ENCODE measurements around the gene RPS6KA5.

Gene RPS6KA5

DNA sequence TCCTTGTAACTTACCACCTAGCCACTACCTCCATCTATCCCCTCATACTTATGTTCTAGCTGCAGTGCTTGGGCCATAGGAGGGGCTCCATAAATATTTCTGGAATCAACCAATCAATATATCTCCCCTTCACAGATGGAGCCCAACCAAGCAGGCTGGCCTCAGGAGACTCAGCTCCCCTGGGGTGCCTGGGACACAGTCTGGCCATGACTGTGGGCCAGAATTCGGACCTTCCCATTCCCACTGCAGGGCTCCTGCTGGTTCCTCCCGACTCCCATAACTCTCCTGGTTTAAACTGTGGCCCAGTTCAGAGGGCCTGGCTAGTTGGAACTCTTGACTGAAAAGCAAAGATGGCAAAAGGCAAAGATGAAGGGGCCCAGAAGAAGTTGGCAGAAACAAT lies 257.2 kb downstream of the RPS6KA5 start:
- no peak for DNase-seq

DNA sequence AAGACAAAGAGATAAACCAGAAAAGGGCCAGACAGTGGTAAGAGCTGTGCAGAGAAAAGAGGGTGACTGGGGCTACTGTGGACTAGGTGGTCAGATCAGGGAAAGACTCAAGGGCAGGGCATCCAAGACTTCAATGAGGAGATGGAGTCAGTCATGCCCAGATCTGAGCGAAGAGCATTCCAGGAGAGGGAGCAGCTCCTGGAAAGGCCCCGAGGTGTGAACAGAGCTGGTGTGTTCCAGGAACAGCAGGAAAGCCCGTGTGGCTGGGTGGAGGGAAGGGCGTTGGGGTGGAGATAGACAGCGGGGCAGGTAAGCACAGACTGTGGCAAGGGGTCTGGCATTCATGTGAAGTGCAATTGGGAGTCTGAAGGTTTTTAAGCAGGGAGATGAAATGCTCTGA lies 261.0 kb downstream of the RPS6KA5 start:
- DNase-seq, result no peak

DNA sequence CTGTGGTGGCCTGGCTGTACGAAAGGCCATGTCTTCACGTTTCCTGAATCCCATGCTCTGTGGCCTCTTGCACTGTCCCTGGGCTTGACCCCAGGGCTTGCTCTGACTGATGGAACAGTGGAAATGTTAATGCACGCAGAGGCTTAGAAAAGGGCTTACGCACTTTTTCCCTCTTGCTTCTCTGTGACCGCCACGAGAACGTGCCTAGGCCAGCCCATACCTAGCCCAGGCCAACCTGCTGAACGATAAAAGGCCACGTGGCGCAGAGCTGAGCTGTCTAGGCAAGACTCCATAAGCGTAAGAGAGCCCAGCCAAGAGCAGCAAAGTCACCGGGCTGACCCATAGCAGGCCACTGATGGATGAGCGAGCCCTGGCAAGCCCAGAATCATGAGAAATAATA lies 262.5 kb downstream of the RPS6KA5 start:
- no peak for DNase-seq

Data from hematopoietic multipotent progenitor cell treated with erythropoietin and hydrocortisone succinate and interleukin-3 and kit ligand, for 4 days (in vitro differentiated cells).